ENCODE measurements around the gene JDP2. TPM values are rescaled to one million over a fixed set of nuclear protein-coding genes. Genes with fewer than 3 reads are reported as not detected.

Gene JDP2
- total RNA-seq, 1 experiment from 2014 or later, result 22.8 TPM

DNA sequence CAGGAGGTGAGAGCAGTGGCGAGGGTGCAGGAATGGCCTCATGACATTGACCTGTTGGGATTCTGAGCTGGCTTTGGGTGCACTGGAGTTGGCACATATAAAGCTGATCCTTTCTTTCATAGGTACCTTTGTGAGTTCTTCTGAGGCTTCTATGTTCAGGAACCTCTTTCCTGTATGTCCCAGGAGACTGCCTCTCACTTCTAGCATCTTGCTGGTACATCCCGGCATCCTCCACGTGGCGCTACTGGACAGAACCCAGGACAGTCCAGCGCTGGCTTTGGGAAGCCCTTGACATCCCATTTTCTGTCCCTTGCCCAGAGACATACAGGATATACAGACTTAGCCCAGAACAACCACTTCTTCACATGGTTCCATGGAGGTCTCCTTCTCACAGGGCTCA lies 50.1 kb downstream of the JDP2 start:
- DNase-seq, result no peak
- H3K27me3 Mint-ChIP-seq (ENCODE audit: low read depth), result no peaks in the 10 kb centered on the region; the same call in 1 of the 2 replicates
- H2BK12ac ChIP-seq (ENCODE audit: insufficient read length, low read depth, low read length), result no peak overlapping the region
- H3K79me2 ChIP-seq (ENCODE audit: insufficient read depth, low read length), result no peaks in the 10 kb centered on the region
- H3K9ac ChIP-seq (ENCODE audit: extremely low read depth, insufficient read length, low read length), result no peak overlapping the region
- no peak overlapping the region for H3K4me3 Mint-ChIP-seq
- H3K27ac Mint-ChIP-seq, result peak overlapping the region in 1 of 3 experiments; percentile 23; a peak in 2 of 7 replicates
- H2BK15ac ChIP-seq (ENCODE audit: low read depth, low read length), result no peak overlapping the region
- H3K23ac ChIP-seq (ENCODE audit: insufficient read length, low read depth, low read length), result no peak overlapping the region
- H4K8ac ChIP-seq (replicated peaks; ENCODE audit: insufficient read length, low read depth, low read length), result no peak overlapping the region
- no peaks in the 10 kb centered on the region for H3K27me3 ChIP-seq (ENCODE audit: insufficient read depth, low read length)
- H3K4ac ChIP-seq (ENCODE audit: low read depth, low read length), result no peak overlapping the region
- peaks cover 0 to 8% of the 10 kb centered on the region in 2 experiments; a peak in 2 of 5 replicates for H3K9me3 Mint-ChIP-seq
- no peak overlapping the region for H4K5ac ChIP-seq (ENCODE audit: insufficient read length, low read depth, low read length)
- H3K56ac ChIP-seq (ENCODE audit: insufficient read length, low read depth, low read length), result no peak overlapping the region
- H3T11ph ChIP-seq (ENCODE audit: low read length), result no peak overlapping the region
- no peak overlapping the region for H4K91ac ChIP-seq (ENCODE audit: insufficient read length, low read depth, low read length)
- no peak overlapping the region for H2AK5ac ChIP-seq (ENCODE audit: insufficient read length, low read length)
- H2BK20ac ChIP-seq (ENCODE audit: low read depth, low read length, poor library complexity, severe bottlenecking), result no peak overlapping the region
- H3K14ac ChIP-seq (ENCODE audit: insufficient read depth, low read length), result no peak overlapping the region
- no peak overlapping the region for H2BK120ac ChIP-seq (ENCODE audit: low read depth, low read length, poor library complexity, severe bottlenecking)
- H3K18ac ChIP-seq (ENCODE audit: insufficient read length, low read depth, low read length), result no peak overlapping the region
- H3K23me2 ChIP-seq (ENCODE audit: insufficient read length, low read depth, low read length, poor library complexity, severe bottlenecking), result no peaks in the 10 kb centered on the region
- no peaks in the 10 kb centered on the region for H4K20me1 ChIP-seq (ENCODE audit: control insufficient read depth, insufficient read depth, insufficient read length)
- H3K9me3 ChIP-seq (ENCODE audit: control insufficient read depth, low read depth, low read length), result no peaks in the 10 kb centered on the region
- H3K4me1 Mint-ChIP-seq, result peaks cover 24 to 40% of the 10 kb centered on the region in 2 experiments
- WGBS (ENCODE audit: extremely low coverage, insufficient read length, low lambda C conversion rate), result no CpG with 5 or more reads among the region's 5 CpGs
- H2BK5ac ChIP-seq (ENCODE audit: insufficient read length, low read length), result no peak overlapping the region
- no peak overlapping the region for H3K4me2 ChIP-seq (ENCODE audit: insufficient read depth, insufficient read length, low read length)
- H3K27ac ChIP-seq (ENCODE audit: insufficient read length, low read depth, low read length), result no peak overlapping the region
- H3K36me3 Mint-ChIP-seq (ENCODE audit: insufficient read depth in 1 of 3, low read depth in 3 of 3), result 0 out of 7 replicates have a peak, but pooled peaks cover 0 to 2% (median 0%) of the 10 kb centered on the region in 3 experiments
- H3K4me1 ChIP-seq (ENCODE audit: insufficient read depth, low read length), result peaks cover 3% of the 10 kb centered on the region; the same call in 1 of the 2 replicates
- no peak overlapping the region for H2AFZ ChIP-seq (ENCODE audit: low read length)
- TF ChIP-seq, protein P1, sequence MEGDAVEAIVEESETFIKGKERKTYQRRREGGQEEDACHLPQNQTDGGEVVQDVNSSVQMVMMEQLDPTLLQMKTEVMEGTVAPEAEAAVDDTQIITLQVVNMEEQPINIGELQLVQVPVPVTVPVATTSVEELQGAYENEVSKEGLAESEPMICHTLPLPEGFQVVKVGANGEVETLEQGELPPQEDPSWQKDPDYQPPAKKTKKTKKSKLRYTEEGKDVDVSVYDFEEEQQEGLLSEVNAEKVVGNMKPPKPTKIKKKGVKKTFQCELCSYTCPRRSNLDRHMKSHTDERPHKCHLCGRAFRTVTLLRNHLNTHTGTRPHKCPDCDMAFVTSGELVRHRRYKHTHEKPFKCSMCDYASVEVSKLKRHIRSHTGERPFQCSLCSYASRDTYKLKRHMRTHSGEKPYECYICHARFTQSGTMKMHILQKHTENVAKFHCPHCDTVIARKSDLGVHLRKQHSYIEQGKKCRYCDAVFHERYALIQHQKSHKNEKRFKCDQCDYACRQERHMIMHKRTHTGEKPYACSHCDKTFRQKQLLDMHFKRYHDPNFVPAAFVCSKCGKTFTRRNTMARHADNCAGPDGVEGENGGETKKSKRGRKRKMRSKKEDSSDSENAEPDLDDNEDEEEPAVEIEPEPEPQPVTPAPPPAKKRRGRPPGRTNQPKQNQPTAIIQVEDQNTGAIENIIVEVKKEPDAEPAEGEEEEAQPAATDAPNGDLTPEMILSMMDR (conservative IDR thresholded peaks at IDR 0.05), result no peak
- H3K79me1 ChIP-seq (ENCODE audit: insufficient read depth, low read depth, low read length, poor library complexity, severe bottlenecking), result no peaks in the 10 kb centered on the region
